SK-N-SH treated with all-trans-retinoic acid at 6 μM for 48 hours (cell line): ENCODE results near the gene FAM47B.

ENCODE experiments used
- ARNTL ChIP-seq: fragments of 450-650 bp; formaldehyde crosslinking; IDR thresholded peaks from 2 replicates; pipeline ENCODE4 v1.5.0; 2020; ENCODE audit warnings: low read depth, mild to moderate bottlenecking, moderate library complexity, borderline replicate concordance
- BACH2 ChIP-seq: fragments of 250-450 bp; sonication (Bioruptor Pico); IDR thresholded peaks from 2 replicates; pipeline ENCODE4 v1.9.0; 2021; ENCODE audit warnings: mild to moderate bottlenecking, borderline replicate concordance
- CREB5 ChIP-seq: fragments of 250-450 bp; sonication (Bioruptor Pico); IDR thresholded peaks from 2 replicates; pipeline ENCODE4 v1.5.1; 2020; ENCODE audit warnings: low read depth, mild to moderate bottlenecking, moderate library complexity
- ESRRG ChIP-seq: fragments of 250-450 bp; sonication (Bioruptor Pico); IDR thresholded peaks from 2 replicates; pipeline ENCODE4 v1.6.1; 2021; ENCODE audit warnings: mild to moderate bottlenecking
- POU6F1 ChIP-seq: fragments of 250-450 bp; sonication (Bioruptor Pico); IDR thresholded peaks from 2 replicates; pipeline ENCODE4 v1.8.0; 2021; ENCODE audit warnings: low read depth, mild to moderate bottlenecking, moderate library complexity, borderline replicate concordance
- TCF4 ChIP-seq: fragments of 250-450 bp; sonication (Bioruptor Pico); IDR thresholded peaks from 2 replicates; pipeline ENCODE4 v1.8.0; 2021; ENCODE audit warnings: mild to moderate bottlenecking, moderate library complexity, borderline replicate concordance
- TOX ChIP-seq: fragments of 250-450 bp; sonication (Bioruptor Pico); IDR thresholded peaks from 2 replicates; pipeline ENCODE4 v1.8.0; 2021; ENCODE audit warnings: mild to moderate bottlenecking, moderate library complexity, borderline replicate concordance
- TSHZ2 ChIP-seq: fragments of 250-450 bp; sonication (Bioruptor Pico); IDR thresholded peaks from 2 replicates; pipeline ENCODE4 v1.5.0; 2020; ENCODE audit warnings: mild to moderate bottlenecking, moderate library complexity
- ZC3H10 ChIP-seq: fragments of 250-450 bp; sonication (Bioruptor Pico); IDR thresholded peaks from 2 replicates; pipeline ENCODE4 v1.5.1; 2021; ENCODE audit warnings: mild to moderate bottlenecking, moderate library complexity
- ZFP3 ChIP-seq: fragments of 250-450 bp; sonication (Bioruptor Pico); IDR thresholded peaks from 2 replicates; pipeline ENCODE4 v1.5.0; 2020; ENCODE audit warnings: mild to moderate bottlenecking, moderate library complexity
- ZNF70 ChIP-seq: fragments of 450-650 bp; formaldehyde crosslinking; IDR thresholded peaks from 2 replicates; pipeline ENCODE4 v1.5.0; 2020; ENCODE audit warnings: mild to moderate bottlenecking, moderate library complexity
- TF ChIP-seq, protein P1 (sequence below): fragments of 250-450 bp; sonication (Bioruptor Pico); IDR thresholded peaks from 2 replicates; pipeline ENCODE4 v1.8.0; 2020; ENCODE audit warnings: mild to moderate bottlenecking, moderate library complexity, borderline replicate concordance

DNA sequence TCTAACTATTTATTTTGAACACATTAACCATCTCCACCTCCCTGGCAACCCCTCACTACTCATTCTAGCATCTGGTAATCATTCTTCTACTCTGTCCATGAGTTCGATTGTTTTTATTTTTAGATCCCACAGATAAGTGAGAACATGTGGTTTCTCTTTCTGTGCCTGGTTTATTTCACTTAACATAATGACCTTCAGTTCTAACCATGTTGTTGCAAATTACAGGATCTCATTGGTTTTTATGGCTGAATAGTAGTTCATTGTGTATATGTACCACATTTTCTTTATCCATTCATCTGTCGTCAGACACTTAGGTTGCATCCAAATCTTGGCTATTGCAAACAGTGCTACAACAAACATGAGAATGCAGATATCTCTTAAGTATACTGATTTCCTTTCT lies 33.4 kb upstream of the FAM47B start:
- TF ChIP-seq TCF4 (CRISPR knock-in tag) (no peak), TSHZ2 (CRISPR knock-in tag) (no peak), ZNF70 (no peak), CREB5 (no peak), ZFP3 (CRISPR knock-in tag) (no peak), ZC3H10 (no peak), ESRRG (CRISPR knock-in tag) (no peak), BACH2 (no peak), TOX (CRISPR knock-in tag) (no peak), POU6F1 (CRISPR knock-in tag) (no peak), ARNTL (CRISPR knock-in tag) (no peak)
- TF ChIP-seq, protein P1, sequence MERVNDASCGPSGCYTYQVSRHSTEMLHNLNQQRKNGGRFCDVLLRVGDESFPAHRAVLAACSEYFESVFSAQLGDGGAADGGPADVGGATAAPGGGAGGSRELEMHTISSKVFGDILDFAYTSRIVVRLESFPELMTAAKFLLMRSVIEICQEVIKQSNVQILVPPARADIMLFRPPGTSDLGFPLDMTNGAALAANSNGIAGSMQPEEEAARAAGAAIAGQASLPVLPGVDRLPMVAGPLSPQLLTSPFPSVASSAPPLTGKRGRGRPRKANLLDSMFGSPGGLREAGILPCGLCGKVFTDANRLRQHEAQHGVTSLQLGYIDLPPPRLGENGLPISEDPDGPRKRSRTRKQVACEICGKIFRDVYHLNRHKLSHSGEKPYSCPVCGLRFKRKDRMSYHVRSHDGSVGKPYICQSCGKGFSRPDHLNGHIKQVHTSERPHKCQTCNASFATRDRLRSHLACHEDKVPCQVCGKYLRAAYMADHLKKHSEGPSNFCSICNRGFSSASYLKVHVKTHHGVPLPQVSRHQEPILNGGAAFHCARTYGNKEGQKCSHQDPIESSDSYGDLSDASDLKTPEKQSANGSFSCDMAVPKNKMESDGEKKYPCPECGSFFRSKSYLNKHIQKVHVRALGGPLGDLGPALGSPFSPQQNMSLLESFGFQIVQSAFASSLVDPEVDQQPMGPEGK (CRISPR knock-in tag), result no peak
